IMR-90 (cell line): ENCODE measurements around the gene CDON. TPM values are rescaled to one million over a fixed set of nuclear protein-coding genes. Genes with fewer than 3 reads are reported as not detected.

Source experiments
- ATAC-seq: fragments of 200-7000 bp; cut with Tn5 transposase; 2 replicates; pipeline ENCODE4 v1.9.1; 2020; ENCODE audit warnings: low read depth, mild to moderate bottlenecking, moderate library complexity
- BruUV-seq: library from RNA; stranded (reverse); fragments of 400-500 nt; replicated peaks from 2 replicates; lab custom pipeline; 2021; lab: Mats Ljungman, UMichigan
- CTCF ChIA-PET: fragments of 300-600 bp; formaldehyde crosslinking; extraction: SDS; loops from one replicate; lab custom pipeline; 2021; ENCODE audit warnings: antibody characterized with exemption; lab: Yijun Ruan, JAX
- POLR2A ChIA-PET: fragments of 300-600 bp; sonication (Branson Sonifier 250); formaldehyde crosslinking; loops from one replicate; lab custom pipeline; 2022; ENCODE audit warnings: antibody characterized with exemption; ENCODE audit not compliant: unreplicated experiment; lab: Charles Lee
- DNase-seq: peaks from one replicate; pipeline ENCODE4 v3.0.0; 2013
- H2AFZ ChIP-seq: replicated peaks from 2 replicates; pipeline ENCODE3; 2013; ENCODE audit warnings: low read length, mild to moderate bottlenecking; ENCODE audit not compliant: poor library complexity
- H2AK5ac ChIP-seq: 2 replicates; pipeline ENCODE4 v1.6.1; 2013; ENCODE audit warnings: low read depth, low read length, inconsistent platforms
- H2AK9ac ChIP-seq: replicated peaks from 2 replicates; pipeline ENCODE3; 2013; ENCODE audit warnings: mild to moderate bottlenecking, low read depth, low read length, moderate library complexity; ENCODE audit not compliant: poor library complexity
- H2BK120ac ChIP-seq: 2 replicates; pipeline ENCODE4 v1.6.1; 2013; ENCODE audit warnings: low read depth, low read length, inconsistent platforms
- H2BK15ac ChIP-seq: 3 replicates; pipeline ENCODE4 v1.6.1; 2013; ENCODE audit warnings: low read depth, low read length, inconsistent platforms
- H2BK20ac ChIP-seq: 2 replicates; pipeline ENCODE4 v1.6.1; 2013; ENCODE audit warnings: low read depth, mild to moderate bottlenecking, inconsistent platforms, low read length, moderate library complexity
- H2BK5ac ChIP-seq: 2 replicates; pipeline ENCODE4 v1.6.1; 2013; ENCODE audit warnings: mild to moderate bottlenecking, low read depth, low read length, inconsistent platforms; ENCODE audit not compliant: poor library complexity, severe bottlenecking
- H3K14ac ChIP-seq: replicated peaks from 2 replicates; pipeline ENCODE4 v1.6.1; 2013; ENCODE audit warnings: low read depth, low read length, inconsistent platforms
- H3K18ac ChIP-seq: 2 replicates; pipeline ENCODE4 v1.6.1; 2013; ENCODE audit warnings: low read depth, low read length, control low read depth
- H3K23ac ChIP-seq: 2 replicates; pipeline ENCODE4 v1.6.1; 2013; ENCODE audit warnings: low read depth, low read length, inconsistent platforms
- H3K27ac ChIP-seq: 2 replicates; pipeline ENCODE4 v1.5.1; 2013; ENCODE audit warnings: mild to moderate bottlenecking, control low read depth, low read length; ENCODE audit not compliant: insufficient read depth
- H3K27me3 ChIP-seq: 2 replicates; pipeline ENCODE4 v1.6.1; 2013; ENCODE audit warnings: low read length; ENCODE audit not compliant: control insufficient read depth, insufficient read depth
- H3K36me3 ChIP-seq: 2 replicates; pipeline ENCODE4 v1.6.1; 2013; ENCODE audit warnings: low read length, mixed read lengths; ENCODE audit not compliant: control insufficient read depth, insufficient read depth
- H3K4ac ChIP-seq: 2 replicates; pipeline ENCODE4 v1.6.1; 2013; ENCODE audit warnings: low read depth, low read length, inconsistent platforms
- H3K4me1 ChIP-seq: 2 replicates; pipeline ENCODE4 v1.6.1; 2013; ENCODE audit warnings: low read length, mixed read lengths; ENCODE audit not compliant: control insufficient read depth, insufficient read depth
- H3K4me2 ChIP-seq: 2 replicates; pipeline ENCODE4 v1.6.1; 2013; ENCODE audit warnings: low read depth, mild to moderate bottlenecking, control low read depth, low read length, moderate library complexity
- H3K4me3 ChIP-seq: 2 replicates; pipeline ENCODE4 v1.5.1; 2013; ENCODE audit warnings: low read depth, mild to moderate bottlenecking, control low read depth, low read length, moderate library complexity; ENCODE audit not compliant: insufficient read depth
- H3K56ac ChIP-seq: 2 replicates; pipeline ENCODE4 v1.6.1; 2013; ENCODE audit warnings: low read length, inconsistent platforms; ENCODE audit not compliant: insufficient read depth; ENCODE audit errors: extremely low read depth
- H3K79me1 ChIP-seq, 2 experiments: 2 replicates each; pipeline ENCODE4 v1.6.1; 2013; ENCODE audit warnings: low read length in 2 of 2, inconsistent platforms in 1 of 2, low read depth in 1 of 2
- H3K9ac ChIP-seq: 2 replicates; pipeline ENCODE4 v1.6.1; 2013; ENCODE audit warnings: low read depth, low read length, control low read depth
- H3K9me1 ChIP-seq: 2 replicates; pipeline ENCODE4 v1.6.1; 2013; ENCODE audit warnings: low read length, inconsistent platforms; ENCODE audit not compliant: insufficient read depth
- H3K9me3 ChIP-seq: 2 replicates; pipeline ENCODE4 v1.6.1; 2013; ENCODE audit warnings: low read length; ENCODE audit not compliant: control insufficient read depth, insufficient read depth
- H4K20me1 ChIP-seq: 2 replicates; pipeline ENCODE4 v1.6.1; 2013; ENCODE audit warnings: low read length, inconsistent platforms; ENCODE audit not compliant: insufficient read depth
- H4K5ac ChIP-seq: 2 replicates; pipeline ENCODE4 v1.6.1; 2013; ENCODE audit warnings: mild to moderate bottlenecking, low read depth, low read length, control low read depth
- H4K8ac ChIP-seq, 2 experiments: 2 replicates each; pipeline ENCODE4 v1.6.1; 2013; ENCODE audit warnings: low read depth in 2 of 2, low read length in 2 of 2, control low read depth in 1 of 2, inconsistent platforms in 1 of 2
- H4K91ac ChIP-seq: 2 replicates; pipeline ENCODE4 v1.6.1; 2013; ENCODE audit warnings: low read depth, low read length, inconsistent platforms; ENCODE audit not compliant: insufficient read depth
- BHLHE40 ChIP-seq: fragments of 150-350 bp; IDR thresholded peaks from 2 replicates; pipeline ENCODE4 v1.6.1; 2016; ENCODE audit warnings: mild to moderate bottlenecking, low read depth, low read length
- CEBPB ChIP-seq: IDR thresholded peaks from 2 replicates; pipeline ENCODE4 v1.6.1; 2012; ENCODE audit warnings: low read depth, low read length, improper control_type of control experiment
- CHD1 ChIP-seq: IDR thresholded peaks from 2 replicates; pipeline ENCODE4 v1.6.1; 2012; ENCODE audit warnings: low read depth, low read length, improper control_type of control experiment
- CTCF ChIP-seq: conservative IDR thresholded peaks from 2 replicates; pipeline ENCODE4 v1.5.1; 2012; ENCODE audit warnings: mild to moderate bottlenecking, low read depth, low read length, improper control_type of control experiment
- ELK1 ChIP-seq: fragments of 150-350 bp; IDR thresholded peaks from 2 replicates; pipeline ENCODE4 v1.6.1; 2016; ENCODE audit warnings: low read depth, mild to moderate bottlenecking, low read length, moderate library complexity, borderline replicate concordance
- FOS ChIP-seq: fragments of 150-350 bp; IDR thresholded peaks from 2 replicates; pipeline ENCODE4 v1.6.1; 2016; ENCODE audit warnings: low read depth, low read length
- MAFK ChIP-seq: IDR thresholded peaks from 2 replicates; pipeline ENCODE4 v1.6.1; 2012; ENCODE audit warnings: low read depth, low read length, improper control_type of control experiment
- MAZ ChIP-seq: IDR thresholded peaks from 2 replicates; pipeline ENCODE4 v1.6.1; 2012; ENCODE audit warnings: low read depth, mild to moderate bottlenecking, low read length, improper control_type of control experiment, moderate library complexity, borderline replicate concordance
- MXI1 ChIP-seq: IDR thresholded peaks from 2 replicates; pipeline ENCODE4 v1.6.1; 2012; ENCODE audit warnings: low read depth, mild to moderate bottlenecking, low read length, moderate library complexity, borderline replicate concordance
- NFE2L2 ChIP-seq: fragments of 150-350 bp; IDR thresholded peaks from 2 replicates; pipeline ENCODE4 v1.6.1; 2016; ENCODE audit warnings: low read depth, mild to moderate bottlenecking, low read length
- POLR2A ChIP-seq: IDR thresholded peaks from 2 replicates; pipeline ENCODE4 v1.6.1; 2012; ENCODE audit warnings: mild to moderate bottlenecking, low read depth, low read length
- RCOR1 ChIP-seq: IDR thresholded peaks from 2 replicates; pipeline ENCODE4 v1.6.1; 2012; ENCODE audit warnings: mild to moderate bottlenecking, low read length, improper control_type of control experiment; ENCODE audit not compliant: insufficient replicate concordance
- RFX5 ChIP-seq: IDR thresholded peaks from 2 replicates; pipeline ENCODE4 v1.8.0; 2012; ENCODE audit warnings: low read depth, mild to moderate bottlenecking, low read length, moderate library complexity
- SMC3 ChIP-seq: fragments of 150-350 bp; IDR thresholded peaks from 2 replicates; pipeline ENCODE4 v1.6.1; 2016; ENCODE audit warnings: low read depth, mild to moderate bottlenecking, antibody characterized with exemption, low read length, moderate library complexity
- USF2 ChIP-seq: fragments of 150-350 bp; IDR thresholded peaks from 2 replicates; pipeline ENCODE4 v1.6.1; 2017; ENCODE audit warnings: mild to moderate bottlenecking, antibody characterized with exemption, low read length, low read depth
- WGBS, 2 experiments: methylation state at CpG; one replicate each; pipeline versions ENCODE4 v1.1.5 to v1.1.7; 2013; ENCODE audit warnings: missing lambda C conversion rate in 2 of 2; ENCODE audit not compliant: insufficient read length in 1 of 2; ENCODE audit errors: extremely low coverage in 2 of 2; 5-methylcytosine and 5-hydroxymethylcytosine counted together
- dilution Hi-C: fragments of 300-500 bp; cut with HindIII; formaldehyde crosslinking; loops from one replicate; pipeline ENCODE4 v1.14.3; 2018; ENCODE audit warnings: low sequenced_read_pairs; ENCODE audit not compliant: unreplicated experiment
- in situ Hi-C: fragments of 300-500 bp; cut with MboI; formaldehyde crosslinking; loops from 3 replicates; pipeline ENCODE4 v1.14.3; 2019; ENCODE audit warnings: low sequenced_read_pairs, inconsistent platforms, mixed read lengths
- intact Hi-C: fragments of 100-400 bp; cut with micrococcal nuclease; formaldehyde crosslinking; loops from 2 replicates; pipeline ENCODE4 v1.10.0; 2022
- polyA plus RNA-seq, 3 experiments: library from polyadenylated mRNA; depleted of rRNA; stranded (reverse); fragments of >200 nt; gene quantifications; 2 replicates each; pipeline ENCODE4 v1.2.3, GENCODE V29; 2012; ENCODE audit warnings: low replicate concordance in 1 of 3
- total RNA-seq: library from RNA; depleted of rRNA; stranded (reverse); fragments of >200 nt; gene quantifications from 2 replicates; pipeline ENCODE4 v1.2.3, GENCODE V29; 2012

The CDON gene
- total and polyA plus RNA-seq, 2 of the 4 experiments (the other 2 are of a cell fraction) = 1.2 to 3.8 TPM

GRCh38 chr11:125923633-125924032 is 139.0 kb downstream of the CDON start:
- DNase-seq (no peak), ATAC-seq (no peak)

More at GRCh38 chr11:125923633-125924032, 139.0 kb downstream of the CDON start:
- H3K4me3 ChIP-seq = no peak overlapping the region
- H3K9me1 ChIP-seq = no peaks in the 10 kb centered on the region
- no peaks in the 10 kb centered on the region for H3K36me3 ChIP-seq
- no peaks in the 10 kb centered on the region for H3K4me1 ChIP-seq
- dilution Hi-C loops = loop anchor here (25.0 kb wide), 1 partner anchor 289 kb away; the partner anchor contains the start of genes FAM118B and RPUSD4
- no peak overlapping the region for H4K91ac ChIP-seq
- no peak overlapping the region for H3K4ac ChIP-seq
- no TSS peak for BruUV-seq
- H3K4me2 ChIP-seq = no peak overlapping the region
- no peak overlapping the region for H3K56ac ChIP-seq
- H3K18ac ChIP-seq = no peak overlapping the region
- H2AK5ac ChIP-seq = no peak overlapping the region
- ChIA-PET CTCF (interaction anchor here (0.9 to 1.8 kb wide), 3 partner anchors 18 to 281 kb away, joined by 3 to 6 read pairs (median 3); no protein-coding TSS in a partner anchor), POLR2A (no interaction called here)
- no peak overlapping the region for H3K14ac ChIP-seq
- H3K23ac ChIP-seq = no peak overlapping the region
- TF ChIP-seq MXI1 = no peak
- no peak for TF ChIP-seq BHLHE40
- TF ChIP-seq NFE2L2 = no peak
- no peak for TF ChIP-seq MAFK
- TF ChIP-seq CTCF = no peak
- TF ChIP-seq SMC3 = no peak
- no peak for TF ChIP-seq CHD1
- no peak for TF ChIP-seq ELK1
- TF ChIP-seq POLR2A = no peak
- TF ChIP-seq RCOR1 = no peak
- TF ChIP-seq MAZ = no peak
- TF ChIP-seq CEBPB = no peak
- no peak for TF ChIP-seq RFX5
- no peak for TF ChIP-seq FOS
- TF ChIP-seq USF2 = no peak
- H3K79me1 ChIP-seq = no peaks in the 10 kb centered on the region
- H2AK9ac ChIP-seq = no peak overlapping the region
- H2BK120ac ChIP-seq = no peak overlapping the region
- H3K27me3 ChIP-seq = peaks cover 36% of the 10 kb centered on the region
- H3K9me3 ChIP-seq = no peaks in the 10 kb centered on the region
- H2BK5ac ChIP-seq = no peak overlapping the region
- intact Hi-C loops = loop anchor here (1.0 to 2.0 kb wide), 2 partner anchors 139 to 271 kb away; partner anchors contain the start of gene CDON
- no peak overlapping the region for H4K5ac ChIP-seq
- in situ Hi-C loops = no loop called here
- no peak overlapping the region for H2AFZ ChIP-seq
- no peak overlapping the region for H2BK20ac ChIP-seq
- 67% methylated on average over 1 of the region's 8 CpGs; no CpG with 5 or more reads in 1 of the 2 experiments for WGBS, 2 experiments
- H4K20me1 ChIP-seq = no peaks in the 10 kb centered on the region
- H2BK15ac ChIP-seq = no peak overlapping the region
- H3K9ac ChIP-seq = no peak overlapping the region
- no peak overlapping the region for H4K8ac ChIP-seq
- no peak overlapping the region for H3K27ac ChIP-seq
